ENCODE measurements around the gene JAM3. TPM values are rescaled to one million over a fixed set of nuclear protein-coding genes. Genes with fewer than 3 reads are reported as not detected.

JAM3 gene
- total and polyA plus RNA-seq, 2 of the 4 experiments (the other 2 are of a cell fraction) = 38.0 to 71.5 TPM

GRCh38 chr11:134060316-134060715 is 8.6 kb upstream of the JAM3 start:
- Histone ChIP-seq H2BK5ac (ENCODE audit: low read depth, low read length, poor library complexity, severe bottlenecking) (no peak overlapping the region), H2AFZ (replicated peaks; ENCODE audit: low read length, poor library complexity) (no peak overlapping the region), H3K27me3 (ENCODE audit: control insufficient read depth, insufficient read depth, low read length) (peaks cover 30% of the 10 kb centered on the region), H3K14ac (replicated peaks; ENCODE audit: low read depth, low read length) (no peak overlapping the region), H3K9me1 (ENCODE audit: insufficient read depth, low read length) (no peaks in the 10 kb centered on the region), H3K18ac (ENCODE audit: low read depth, low read length) (no peak overlapping the region), H4K8ac (ENCODE audit: low read depth in 2 of 2, low read length in 2 of 2) (no peak overlapping the region), H3K4me2 (ENCODE audit: low read depth, low read length) (no peak overlapping the region), H3K9me3 (ENCODE audit: control insufficient read depth, insufficient read depth, low read length) (no peaks in the 10 kb centered on the region), H2AK5ac (ENCODE audit: low read depth, low read length) (no peak overlapping the region), H3K9ac (ENCODE audit: low read depth, low read length) (no peak overlapping the region), H4K5ac (ENCODE audit: low read depth, low read length) (no peak overlapping the region), H3K4me1 (ENCODE audit: control insufficient read depth, insufficient read depth, low read length) (no peaks in the 10 kb centered on the region), H3K36me3 (ENCODE audit: control insufficient read depth, insufficient read depth, low read length) (no peaks in the 10 kb centered on the region), H2BK20ac (ENCODE audit: low read depth, low read length) (no peak overlapping the region), H3K4ac (ENCODE audit: low read depth, low read length) (no peak overlapping the region), H4K91ac (ENCODE audit: insufficient read depth, low read depth, low read length) (no peak overlapping the region), H3K4me3 (ENCODE audit: insufficient read depth, low read depth, low read length) (no peak overlapping the region), H4K20me1 (ENCODE audit: insufficient read depth, low read length) (no peaks in the 10 kb centered on the region), H3K23ac (ENCODE audit: low read depth, low read length) (no peak overlapping the region), H3K56ac (ENCODE audit: extremely low read depth, insufficient read depth, low read length) (no peak overlapping the region), H3K27ac (ENCODE audit: insufficient read depth, low read length) (no peak overlapping the region), H2AK9ac (replicated peaks; ENCODE audit: low read depth, low read length, poor library complexity) (no peak overlapping the region), H2BK120ac (ENCODE audit: low read depth, low read length) (no peak overlapping the region), H2BK15ac (ENCODE audit: low read depth, low read length) (no peak overlapping the region), H3K79me1 (ENCODE audit: low read depth in 1 of 2, low read length in 2 of 2) (no peaks in the 10 kb centered on the region)
- no TSS peak for BruUV-seq (replicated peaks)
- TF ChIP-seq FOS (IDR thresholded peaks at IDR 0.05; ENCODE audit: low read depth, low read length) = no peak
- no peak for TF ChIP-seq CTCF (conservative IDR thresholded peaks at IDR 0.05; ENCODE audit: low read depth, low read length)
- no peak for TF ChIP-seq RAD21 (IDR thresholded peaks at IDR 0.05; ENCODE audit: low read length)
- no peak for TF ChIP-seq CHD1 (IDR thresholded peaks at IDR 0.05; ENCODE audit: low read depth, low read length)
- no peak for TF ChIP-seq NFE2L2 (IDR thresholded peaks at IDR 0.05; ENCODE audit: low read depth, low read length)
- TF ChIP-seq MXI1 (IDR thresholded peaks at IDR 0.05; ENCODE audit: borderline replicate concordance, low read depth, low read length) = no peak
- no peak for TF ChIP-seq MAZ (IDR thresholded peaks at IDR 0.05; ENCODE audit: borderline replicate concordance, low read depth, low read length)
- no peak for TF ChIP-seq CEBPB (IDR thresholded peaks at IDR 0.05; ENCODE audit: low read depth, low read length)
- TF ChIP-seq USF2 (IDR thresholded peaks at IDR 0.05; ENCODE audit: low read depth, low read length) = no peak
- no peak for TF ChIP-seq MAFK (IDR thresholded peaks at IDR 0.05; ENCODE audit: low read depth, low read length)
- no peak for TF ChIP-seq ELK1 (IDR thresholded peaks at IDR 0.05; ENCODE audit: borderline replicate concordance, low read depth, low read length)
- no peak for TF ChIP-seq RCOR1 (IDR thresholded peaks at IDR 0.05; ENCODE audit: insufficient replicate concordance, low read length)
- TF ChIP-seq SMC3 (IDR thresholded peaks at IDR 0.05; ENCODE audit: low read depth, low read length) = no peak
- no peak for TF ChIP-seq POLR2A (IDR thresholded peaks at IDR 0.05; ENCODE audit: low read depth, low read length)
- no CpG with 5 or more reads among the region's 3 CpGs for WGBS, 2 experiments (ENCODE audit: extremely low coverage in 2 of 2, insufficient read length in 1 of 2)
- in situ Hi-C loops (cut with MboI; ENCODE audit: low sequenced_read_pairs) (no loop called here), dilution Hi-C loops (cut with HindIII; ENCODE audit: low sequenced_read_pairs, unreplicated experiment) (no loop called here), intact Hi-C loops (cut with micrococcal nuclease) (no loop called here)
- no peak for DNase-seq
- ChIA-PET POLR2A (ENCODE audit: unreplicated experiment) (no interaction called here), CTCF (interaction anchor here (1.7 kb wide), 1 partner anchor 12 kb away, joined by 5 read pairs; no protein-coding TSS in a partner anchor)
- no peak for ATAC-seq (ENCODE audit: low read depth)
